Measurements from ENCODE around the gene C11orf54. TPM values are rescaled to one million over a fixed set of nuclear protein-coding genes. Genes with fewer than 3 reads are reported as not detected.
A peak's percentile ranks its signal among the peaks of the same experiment; 100 is the strongest.
"Not testable (repeated sequence)": the region's sequence is repeated elsewhere in the genome, so short reads cannot be mapped to it uniquely, and the experiment has no call there.

Gene C11orf54
- total RNA-seq, 1 donor from 2014 or later: 27.5 TPM

GRCh38 chr11:93744669-93745004 is 3.2 kb downstream of the C11orf54 start:
- H3K4me3 Mint-ChIP-seq: peak overlapping the region; percentile 65
- H3K9me3 Mint-ChIP-seq: no peaks in the 10 kb centered on the region
- H3K27ac Mint-ChIP-seq (ENCODE audit: unreplicated experiment): no peak overlapping the region
- peaks cover 3% of the 10 kb centered on the region for H3K27me3 Mint-ChIP-seq (ENCODE audit: low read depth)
- DNase-seq (ENCODE audit: low read depth, low spot score): no peak
- TF ChIP-seq, protein P1, sequence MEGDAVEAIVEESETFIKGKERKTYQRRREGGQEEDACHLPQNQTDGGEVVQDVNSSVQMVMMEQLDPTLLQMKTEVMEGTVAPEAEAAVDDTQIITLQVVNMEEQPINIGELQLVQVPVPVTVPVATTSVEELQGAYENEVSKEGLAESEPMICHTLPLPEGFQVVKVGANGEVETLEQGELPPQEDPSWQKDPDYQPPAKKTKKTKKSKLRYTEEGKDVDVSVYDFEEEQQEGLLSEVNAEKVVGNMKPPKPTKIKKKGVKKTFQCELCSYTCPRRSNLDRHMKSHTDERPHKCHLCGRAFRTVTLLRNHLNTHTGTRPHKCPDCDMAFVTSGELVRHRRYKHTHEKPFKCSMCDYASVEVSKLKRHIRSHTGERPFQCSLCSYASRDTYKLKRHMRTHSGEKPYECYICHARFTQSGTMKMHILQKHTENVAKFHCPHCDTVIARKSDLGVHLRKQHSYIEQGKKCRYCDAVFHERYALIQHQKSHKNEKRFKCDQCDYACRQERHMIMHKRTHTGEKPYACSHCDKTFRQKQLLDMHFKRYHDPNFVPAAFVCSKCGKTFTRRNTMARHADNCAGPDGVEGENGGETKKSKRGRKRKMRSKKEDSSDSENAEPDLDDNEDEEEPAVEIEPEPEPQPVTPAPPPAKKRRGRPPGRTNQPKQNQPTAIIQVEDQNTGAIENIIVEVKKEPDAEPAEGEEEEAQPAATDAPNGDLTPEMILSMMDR (conservative IDR thresholded peaks at IDR 0.05): no peak
- peaks cover 34% of the 10 kb centered on the region for H3K4me1 Mint-ChIP-seq
- H3K36me3 Mint-ChIP-seq (ENCODE audit: low read depth): peaks cover 9% of the 10 kb centered on the region

DNA sequence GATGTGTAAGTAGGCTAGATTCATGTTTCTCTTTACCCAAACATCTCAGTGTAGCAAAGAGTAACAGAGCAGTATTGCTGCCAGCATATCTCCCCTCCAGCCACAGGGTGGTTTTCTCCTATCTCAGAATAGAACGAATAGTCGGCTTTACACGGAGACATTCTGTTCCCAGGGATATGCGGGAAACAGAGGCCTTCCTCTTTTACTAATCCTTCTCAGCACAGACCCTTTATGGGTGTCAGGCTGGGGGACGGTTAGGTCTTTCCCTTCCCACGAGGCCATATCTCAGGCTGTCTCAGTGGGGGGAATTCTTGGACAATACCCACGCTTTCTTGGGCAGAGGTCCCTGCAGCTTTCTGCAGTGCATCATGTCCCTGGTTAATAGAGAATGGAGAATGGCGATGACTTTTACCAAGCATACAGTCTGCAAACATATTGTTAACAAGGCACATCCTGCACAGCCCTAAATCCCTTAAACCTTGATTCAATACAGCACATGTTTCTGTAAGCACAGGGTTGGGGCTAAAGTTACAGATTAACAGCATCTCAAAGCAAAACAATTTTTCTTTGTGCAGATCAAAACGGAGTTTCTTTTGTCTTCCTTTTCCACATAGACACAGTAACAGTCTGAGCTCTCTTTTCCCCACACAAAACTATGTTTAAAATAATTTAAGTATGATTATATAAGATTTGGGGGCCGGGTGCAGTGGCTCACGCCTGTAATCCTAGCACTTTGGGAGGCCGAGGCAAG is 3.7 kb downstream of the C11orf54 start:
- H3K27ac Mint-ChIP-seq (ENCODE audit: unreplicated experiment); H3K9me3 Mint-ChIP-seq; H3K36me3 Mint-ChIP-seq (ENCODE audit: low read depth); DNase-seq (ENCODE audit: low read depth, low spot score); H3K27me3 Mint-ChIP-seq (ENCODE audit: low read depth): not testable (repeated sequence)
- peaks cover 28% of the 10 kb centered on the region for H3K4me1 Mint-ChIP-seq
- peak overlapping the region; percentile 65 for H3K4me3 Mint-ChIP-seq

DNA sequence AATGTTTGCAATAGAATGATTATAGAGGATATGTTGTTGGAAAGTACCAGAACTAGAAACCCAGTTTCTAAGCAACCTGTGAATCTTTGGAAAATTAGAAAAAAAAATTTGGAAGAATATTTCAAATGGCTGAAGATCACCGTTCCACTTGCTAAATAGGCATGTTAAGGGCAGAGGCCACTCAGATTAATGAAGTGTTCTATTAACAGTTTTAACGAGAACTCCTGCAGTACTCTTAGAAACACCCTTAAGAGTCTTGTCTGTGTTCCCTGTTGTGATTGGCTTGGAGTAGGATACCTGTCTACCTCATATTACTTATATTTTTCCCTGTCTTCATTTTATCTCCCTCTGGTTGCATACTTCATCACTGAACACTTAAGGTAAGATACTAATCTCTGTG is 4.6 kb downstream of the C11orf54 start:
- Mint-ChIP-seq H3K27ac (ENCODE audit: unreplicated experiment) (no peak overlapping the region), H3K4me3 (no peak overlapping the region), H3K9me3 (no peaks in the 10 kb centered on the region), H3K36me3 (ENCODE audit: low read depth) (peaks cover 3% of the 10 kb centered on the region), H3K27me3 (ENCODE audit: low read depth) (peaks cover 3% of the 10 kb centered on the region), H3K4me1 (peaks cover 28% of the 10 kb centered on the region)
- no peak for DNase-seq (ENCODE audit: low read depth, low spot score)
- TF ChIP-seq, protein P1 (conservative IDR thresholded peaks at IDR 0.05): no peak

DNA sequence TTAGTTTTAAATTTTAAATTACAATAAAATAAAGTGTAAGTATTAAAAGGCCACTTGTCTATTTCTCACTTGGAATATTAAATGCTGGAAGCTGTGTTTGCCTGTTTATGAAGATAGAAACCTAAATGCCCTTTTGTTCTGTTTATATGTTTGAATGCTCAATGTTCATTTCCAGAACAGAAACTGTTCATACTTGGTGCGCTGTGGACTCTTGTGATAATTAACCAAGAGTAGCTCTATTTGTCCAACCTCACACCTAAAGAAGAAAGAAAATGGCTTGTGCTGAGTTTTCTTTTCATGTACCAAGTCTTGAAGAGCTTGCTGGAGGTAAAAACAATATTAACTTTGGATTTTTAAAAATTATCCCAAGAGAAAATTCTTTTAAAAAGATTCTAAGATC is 5.7 kb downstream of the C11orf54 start:
- no peak overlapping the region for H3K27ac Mint-ChIP-seq (ENCODE audit: unreplicated experiment)

GRCh38 chr11:93751001-93751400 is 9.5 kb downstream of the C11orf54 start:
- no peaks in the 10 kb centered on the region for H3K4me1 Mint-ChIP-seq
- TF ChIP-seq, protein P1 (conservative IDR thresholded peaks at IDR 0.05): no peak
- H3K36me3 Mint-ChIP-seq (ENCODE audit: low read depth): no peaks in the 10 kb centered on the region
- H3K27me3 Mint-ChIP-seq (ENCODE audit: low read depth): no peaks in the 10 kb centered on the region
- no peak overlapping the region for H3K27ac Mint-ChIP-seq (ENCODE audit: unreplicated experiment)
- DNase-seq (ENCODE audit: low read depth, low spot score): no peak
- no peak overlapping the region for H3K4me3 Mint-ChIP-seq
- no peaks in the 10 kb centered on the region for H3K9me3 Mint-ChIP-seq

More for the DNA sequence above, 5.7 kb downstream of the C11orf54 start:
- Mint-ChIP-seq H3K9me3 (no peaks in the 10 kb centered on the region), H3K36me3 (ENCODE audit: low read depth) (no peaks in the 10 kb centered on the region), H3K4me1 (peaks cover 19% of the 10 kb centered on the region), H3K27me3 (ENCODE audit: low read depth) (no peaks in the 10 kb centered on the region), H3K4me3 (no peak overlapping the region)
- TF ChIP-seq, protein P1 (conservative IDR thresholded peaks at IDR 0.05): no peak
- no peak for DNase-seq (ENCODE audit: low read depth, low spot score)

DNA sequence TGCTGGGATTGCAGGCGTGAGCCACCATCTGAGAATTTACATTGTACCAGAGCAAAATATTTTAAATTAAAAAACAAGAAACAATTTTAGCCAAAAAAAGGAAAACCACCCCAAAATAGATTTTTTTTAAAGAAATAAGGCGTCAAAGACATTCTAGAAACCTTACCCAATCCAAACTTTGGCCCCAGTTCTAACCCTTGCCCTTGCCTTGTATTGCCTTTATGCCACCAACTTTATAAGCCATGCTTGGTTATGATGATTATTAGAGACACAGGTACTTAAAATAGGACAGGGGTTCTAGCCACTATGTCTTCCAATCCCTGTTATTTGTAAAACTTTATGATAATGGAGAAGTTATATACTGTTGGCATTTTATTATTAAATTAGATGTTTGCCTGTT is 11.8 kb downstream of the C11orf54 start:
- Mint-ChIP-seq H3K36me3 (ENCODE audit: low read depth) (no peaks in the 10 kb centered on the region), H3K4me1 (no peaks in the 10 kb centered on the region), H3K27me3 (ENCODE audit: low read depth) (no peaks in the 10 kb centered on the region), H3K27ac (ENCODE audit: unreplicated experiment) (no peak overlapping the region), H3K4me3 (no peak overlapping the region), H3K9me3 (no peaks in the 10 kb centered on the region)
- TF ChIP-seq, protein P1 (conservative IDR thresholded peaks at IDR 0.05): no peak
- DNase-seq (ENCODE audit: low read depth, low spot score): no peak

Measured in neural crest cell (in vitro differentiated cells).